T-cell (primary cell): ENCODE measurements around the gene KAT7. TPM values are rescaled to one million over a fixed set of nuclear protein-coding genes. Genes with fewer than 3 reads are reported as not detected.
A peak's percentile ranks its signal among the peaks of the same experiment; 100 is the strongest.

Experiments
- ATAC-seq, 4 experiments: fragments of 200-7000 bp in 3 of 4; fragments of 150-1000 bp in 1 of 4; cut with Tn5 transposase; replicated peaks in 1 of 4; 1 replicate in 3 of 4; 2 replicates in 1 of 4; pipeline ENCODE4 v1.10.0; 2021; ENCODE audit warnings: moderate library complexity in 3 of 4, mild to moderate bottlenecking in 2 of 4, moderate number of reproducible peaks in 1 of 4
- CTCF ChIA-PET, 2 donors: fragments of 300-600 bp; sonication (Branson Sonifier 250); formaldehyde crosslinking; loops; one replicate each; lab custom pipeline; 2022; ENCODE audit warnings: antibody characterized with exemption in 2 of 2; lab: Charles Lee
- POLR2A ChIA-PET, 2 donors: fragments of 300-600 bp; sonication (Branson Sonifier 250); formaldehyde crosslinking; loops; one replicate each; lab custom pipeline; 2022; ENCODE audit warnings: antibody characterized with exemption in 2 of 2; lab: Charles Lee
- DNase-seq, 35 experiments: peaks; one replicate each; pipeline versions ENCODE4 v3.0.0 to v3.0.0-alpha.2; 2013 to 2023
- H3K27ac ChIP-seq: one replicate; pipeline ENCODE4 v1.5.1; 2013; ENCODE audit warnings: low read length
- H3K27me3 ChIP-seq, 2 experiments: replicated peaks in 1 of 2; 1 replicate in 1 of 2; 2 replicates in 1 of 2; pipeline versions ENCODE4 v1.6.1 to v1.7.0; 2013; ENCODE audit warnings: low read length in 1 of 2, mixed read lengths in 1 of 2; ENCODE audit not compliant: control insufficient read depth in 2 of 2, insufficient read depth in 2 of 2; ENCODE audit errors: extremely low read depth in 1 of 2
- H3K36me3 ChIP-seq, 2 donors: 1 replicate in 1 of 2; 2 replicates in 1 of 2; pipeline versions ENCODE4 v1.6.1 to v1.7.0; 2013; ENCODE audit warnings: low read length in 1 of 2; ENCODE audit not compliant: control insufficient read depth in 2 of 2, insufficient read depth in 1 of 2; ENCODE audit errors: extremely low read depth in 1 of 2
- H3K4me1 ChIP-seq, 2 experiments: 1 replicate in 1 of 2; 2 replicates in 1 of 2; pipeline versions ENCODE4 v1.6.1 to v1.7.0; 2013; ENCODE audit warnings: low read length in 2 of 2, mixed read lengths in 1 of 2; ENCODE audit not compliant: insufficient read depth in 2 of 2, control insufficient read depth in 1 of 2; ENCODE audit errors: extremely low read depth in 1 of 2
- H3K4me3 ChIP-seq, 2 donors: 1 replicate in 1 of 2; 2 replicates in 1 of 2; pipeline versions ENCODE4 v1.5.1 to v1.7.0; 2013; ENCODE audit warnings: mild to moderate bottlenecking in 2 of 2, low read length in 1 of 2, moderate library complexity in 1 of 2; ENCODE audit not compliant: control insufficient read depth in 1 of 2; ENCODE audit errors: extremely low read depth in 1 of 2
- H3K9me3 ChIP-seq: 2 replicates; pipeline ENCODE4 v1.7.0; 2013
- H3K27ac Mint-ChIP-seq, 2 donors: one replicate each; pipeline ENCODE4 v1.8.0; 2020 to 2021; ENCODE audit warnings: mild to moderate bottlenecking in 2 of 2, mixed read lengths in 2 of 2
- H3K27me3 Mint-ChIP-seq, 2 donors: one replicate each; pipeline ENCODE4 v1.8.0; 2021 to 2022; ENCODE audit warnings: mixed read lengths in 2 of 2
- H3K36me3 Mint-ChIP-seq: one replicate; pipeline ENCODE4 v1.8.0; 2021; ENCODE audit warnings: mixed read lengths
- H3K4me1 Mint-ChIP-seq, 3 donors: one replicate each; pipeline ENCODE4 v1.8.0; 2020 to 2022; ENCODE audit warnings: mixed read lengths in 3 of 3, mild to moderate bottlenecking in 1 of 3
- H3K4me3 Mint-ChIP-seq, 3 donors: one replicate each; pipeline ENCODE4 v1.8.0; 2020 to 2022; ENCODE audit warnings: mild to moderate bottlenecking in 3 of 3, mixed read lengths in 3 of 3, moderate library complexity in 3 of 3
- H3K9me3 Mint-ChIP-seq, 3 donors: one replicate each; pipeline ENCODE4 v1.8.0; 2020 to 2022; ENCODE audit warnings: mixed read lengths in 3 of 3
- WGBS: methylation state at CpG from one replicate; pipeline ENCODE4 v1.1.5; 2013; ENCODE audit warnings: missing lambda C conversion rate; ENCODE audit not compliant: insufficient coverage; 5-methylcytosine and 5-hydroxymethylcytosine counted together
- total RNA-seq, 35 experiments: library from RNA in 6 of 35; stranded (reverse) in 6 of 35; fragments of 120-200 nt in 1 of 35; gene quantifications; one replicate each; pipeline versions ENCODE4 v1.2.1 to v1.2.4 and lab custom pipeline; 2013 to 2026

The KAT7 gene
- total RNA-seq, 5 donors from 2014 or later (not counting 1 experiment from before 2014, with no cell fraction given), result 96.8 to 197 (median 99.7) TPM

DNA sequence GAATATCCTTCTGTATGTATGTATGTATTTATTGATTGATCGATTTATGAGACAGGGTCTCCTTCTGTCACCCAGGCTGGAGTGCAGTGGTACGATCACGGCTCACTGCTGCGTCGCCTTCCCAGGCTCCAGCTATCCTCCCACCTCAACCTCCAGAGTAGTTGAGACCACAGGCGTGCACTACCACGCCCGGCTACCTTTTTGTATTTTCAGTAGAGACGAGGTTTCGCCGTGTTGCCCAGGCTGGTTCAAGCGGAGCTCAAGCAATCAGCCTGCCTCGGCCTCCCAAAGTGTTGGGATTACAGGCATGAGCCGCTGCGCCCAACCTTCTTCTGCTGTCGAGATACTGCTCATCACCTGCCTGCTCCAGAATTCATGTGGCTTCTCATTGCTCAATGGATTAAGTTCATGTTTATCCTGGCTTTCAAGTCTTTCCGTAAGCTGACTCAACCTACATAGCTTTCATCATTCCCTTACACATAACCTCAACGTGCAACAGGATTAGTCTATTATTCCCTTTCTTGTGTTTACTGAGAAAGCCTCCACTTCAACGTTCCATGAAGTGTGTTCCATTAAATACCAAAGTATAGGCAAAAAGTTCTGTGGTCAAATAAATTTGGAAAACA, 45.8 kb downstream of the KAT7 start:
- POLR2A ChIA-PET, result interaction anchor here in 1 of 2 donors (0.5 kb wide), 1 partner anchor 873 kb away, joined by 8 read pairs; no protein-coding TSS in a partner anchor
- H3K9me3 Mint-ChIP-seq, result no peaks in the 10 kb centered on the region
- 98% methylated on average over 16 of the region's 19 CpGs for WGBS
- H3K27ac ChIP-seq, result no peak overlapping the region
- peaks cover 0 to 11% (median 7%) of the 10 kb centered on the region in 3 donors for H3K4me1 Mint-ChIP-seq
- no peaks in the 10 kb centered on the region for H3K27me3 ChIP-seq
- no peaks in the 10 kb centered on the region for H3K4me1 ChIP-seq
- no peak overlapping the region for H3K4me3 ChIP-seq
- no peak for DNase-seq
- peaks cover 8 to 57% of the 10 kb centered on the region in 2 donors for H3K36me3 ChIP-seq
- no peak for ATAC-seq
- H3K27ac Mint-ChIP-seq, result no peak overlapping the region
- H3K27me3 Mint-ChIP-seq, result no peaks in the 10 kb centered on the region
- H3K36me3 Mint-ChIP-seq, result peaks cover 46% of the 10 kb centered on the region
- H3K9me3 ChIP-seq, result no peaks in the 10 kb centered on the region
- no peak overlapping the region for H3K4me3 Mint-ChIP-seq
- CTCF ChIA-PET, result no interaction called here

DNA sequence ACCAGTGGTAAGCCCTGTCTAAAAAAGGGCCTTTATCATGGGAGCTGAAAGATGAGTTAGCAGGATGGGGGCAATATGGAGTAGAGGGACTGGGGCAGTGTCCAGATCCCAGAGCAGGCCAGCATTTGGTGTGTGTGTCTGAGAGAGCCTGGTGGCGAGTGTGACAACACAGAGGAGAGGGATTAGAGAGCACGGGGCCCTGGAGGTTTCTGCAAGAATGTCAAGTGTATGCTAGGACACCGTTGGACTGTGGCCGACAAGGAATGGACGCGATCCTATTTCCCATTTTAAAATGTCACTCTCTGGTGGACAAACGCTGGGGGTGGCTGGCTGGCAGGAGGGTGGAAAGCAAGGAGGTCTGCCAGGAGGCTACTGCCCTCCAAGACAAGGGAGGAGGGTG, 47.0 kb downstream of the KAT7 start:
- DNase-seq (no peak), ATAC-seq (no peak)
- peaks cover 5 to 48% of the 10 kb centered on the region in 2 donors for H3K36me3 ChIP-seq
- H3K4me1 ChIP-seq, result no peaks in the 10 kb centered on the region
- Mint-ChIP-seq H3K4me1 (peaks cover 0 to 11% (median 7%) of the 10 kb centered on the region in 3 donors), H3K36me3 (peaks cover 42% of the 10 kb centered on the region), H3K27ac (peak overlapping the region; percentile 46 to 52), H3K4me3 (no peak overlapping the region), H3K27me3 (no peaks in the 10 kb centered on the region), H3K9me3 (no peaks in the 10 kb centered on the region)
- H3K9me3 ChIP-seq, result no peaks in the 10 kb centered on the region
- no peaks in the 10 kb centered on the region for H3K27me3 ChIP-seq
- WGBS, result 100% methylated on average over 6 of the region's 7 CpGs
- no peak overlapping the region for H3K4me3 ChIP-seq
- ChIA-PET CTCF (no interaction called here), POLR2A (no interaction called here)
- H3K27ac ChIP-seq, result no peak overlapping the region

DNA sequence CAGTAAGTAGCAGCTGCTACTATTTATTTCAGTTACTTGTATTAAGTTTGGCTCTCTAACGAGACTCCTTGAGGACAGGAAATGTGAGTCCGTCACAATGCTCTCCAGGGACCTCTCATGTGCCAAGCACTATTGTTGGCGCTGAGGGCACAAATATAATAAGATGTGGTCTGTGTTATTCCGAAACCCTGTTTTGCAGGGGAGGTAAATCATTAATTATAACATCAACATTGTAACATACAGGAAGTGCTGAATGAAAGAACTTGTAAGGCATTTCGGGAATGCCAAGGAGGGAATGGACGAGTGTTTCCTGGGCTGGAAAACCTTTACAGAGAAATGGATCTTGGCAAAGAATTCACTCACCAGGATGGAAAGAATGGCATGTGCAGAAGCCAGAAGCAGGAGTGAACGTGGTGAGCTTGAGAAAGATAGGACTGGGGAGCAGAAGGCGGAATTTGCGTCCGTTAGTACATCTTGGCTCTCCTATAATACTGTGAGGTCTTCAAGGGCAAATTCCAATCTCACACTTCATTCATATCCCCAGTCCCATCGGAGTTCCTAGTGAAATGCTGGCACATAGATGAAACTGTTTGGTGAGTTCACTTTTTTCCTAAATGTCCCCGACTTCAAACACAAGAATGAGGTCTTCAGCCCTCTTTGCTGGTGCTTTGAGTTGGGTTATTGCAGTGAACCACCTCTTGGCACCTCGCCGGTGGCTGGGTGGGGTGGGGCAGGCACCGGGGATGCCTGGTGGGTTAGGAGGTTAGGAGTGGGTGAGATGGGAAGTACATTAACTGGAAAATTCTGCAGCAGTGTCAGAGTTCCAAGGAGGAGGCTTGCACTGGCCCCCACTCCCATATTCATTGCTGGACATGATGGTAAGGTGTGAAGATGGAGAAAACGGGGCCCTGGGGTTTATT, 47.9 kb downstream of the KAT7 start:
- CTCF ChIA-PET, result no interaction called here
- peaks cover 0 to 11% (median 7%) of the 10 kb centered on the region in 3 donors for H3K4me1 Mint-ChIP-seq
- H3K36me3 Mint-ChIP-seq, result peaks cover 39% of the 10 kb centered on the region

DNA sequence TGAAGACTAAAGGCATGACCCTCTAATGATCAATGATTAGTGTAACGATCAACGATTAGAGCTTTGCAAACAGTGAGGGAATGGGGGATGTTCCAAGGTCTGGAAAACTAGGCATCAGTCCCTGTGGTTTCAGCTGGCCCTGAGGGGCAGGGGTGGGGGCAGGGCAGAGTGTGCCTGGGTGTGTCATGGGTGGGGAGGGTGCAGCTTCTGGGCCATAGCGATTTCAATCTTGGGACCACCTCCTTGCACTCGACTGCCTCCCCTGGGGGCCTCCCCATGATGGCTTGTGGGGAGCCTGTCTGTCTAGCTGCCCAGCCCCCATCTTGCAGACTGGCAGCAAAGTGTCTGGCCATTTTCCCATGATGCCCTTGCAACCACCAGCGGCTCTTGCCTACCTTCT, 51.0 kb downstream of the KAT7 start:
- H3K9me3 Mint-ChIP-seq, result no peaks in the 10 kb centered on the region
- peaks cover 0 to 21% of the 10 kb centered on the region in 2 donors for H3K36me3 ChIP-seq
- peaks cover 0 to 16% (median 11%) of the 10 kb centered on the region in 3 donors for H3K4me1 Mint-ChIP-seq
- H3K36me3 Mint-ChIP-seq, result peaks cover 23% of the 10 kb centered on the region
- ChIA-PET CTCF (no interaction called here), POLR2A (no interaction called here)
- H3K27ac ChIP-seq, result no peak overlapping the region
- H3K27me3 Mint-ChIP-seq, result no peaks in the 10 kb centered on the region
- H3K27me3 ChIP-seq, result no peaks in the 10 kb centered on the region
- no peak overlapping the region for H3K27ac Mint-ChIP-seq
- no peaks in the 10 kb centered on the region for H3K9me3 ChIP-seq
- H3K4me3 ChIP-seq, result no peak overlapping the region
- WGBS, result 100% methylated on average over 5 of the region's 5 CpGs
- DNase-seq (no peak), ATAC-seq (no peak)
- H3K4me3 Mint-ChIP-seq, result no peak overlapping the region
- H3K4me1 ChIP-seq, result peaks cover 0 to 4% of the 10 kb centered on the region in 2 experiments

More for the DNA sequence above, 47.9 kb downstream of the KAT7 start:
- H3K4me3 ChIP-seq, result no peak overlapping the region
- DNase-seq (no peak), ATAC-seq (no peak)
- Mint-ChIP-seq H3K27me3 (no peaks in the 10 kb centered on the region), H3K4me3 (no peak overlapping the region), H3K9me3 (no peaks in the 10 kb centered on the region), H3K27ac (peak overlapping the region in 1 of 2 donors; percentile 25)
- WGBS, result 93% methylated on average over 7 of the region's 16 CpGs
- no peaks in the 10 kb centered on the region for H3K27me3 ChIP-seq
- H3K36me3 ChIP-seq, result peaks cover 0 to 40% of the 10 kb centered on the region in 2 donors
- no peaks in the 10 kb centered on the region for H3K9me3 ChIP-seq
- H3K4me1 ChIP-seq, result no peaks in the 10 kb centered on the region
- POLR2A ChIA-PET, result no interaction called here
- H3K27ac ChIP-seq, result no peak overlapping the region

GRCh38 chr17:49841548-49841947, 53.1 kb downstream of the KAT7 start:
- ATAC-seq (no peak), DNase-seq (no peak)
- Histone ChIP-seq H3K4me1 (peaks cover 0 to 13% of the 10 kb centered on the region in 2 experiments), H3K27ac (no peak overlapping the region), H3K4me3 (no peak overlapping the region), H3K27me3 (no peaks in the 10 kb centered on the region), H3K36me3 (peaks cover 0 to 22% of the 10 kb centered on the region in 2 donors), H3K9me3 (no peaks in the 10 kb centered on the region)
- Mint-ChIP-seq H3K9me3 (no peaks in the 10 kb centered on the region), H3K27me3 (no peaks in the 10 kb centered on the region), H3K4me1 (peaks cover 8 to 16% (median 12%) of the 10 kb centered on the region in 3 donors), H3K27ac (no peak overlapping the region), H3K36me3 (peaks cover 11% of the 10 kb centered on the region), H3K4me3 (no peak overlapping the region)
- WGBS, result no CpG with 5 or more reads among the region's 3 CpGs
- ChIA-PET CTCF (no interaction called here), POLR2A (no interaction called here)

DNA sequence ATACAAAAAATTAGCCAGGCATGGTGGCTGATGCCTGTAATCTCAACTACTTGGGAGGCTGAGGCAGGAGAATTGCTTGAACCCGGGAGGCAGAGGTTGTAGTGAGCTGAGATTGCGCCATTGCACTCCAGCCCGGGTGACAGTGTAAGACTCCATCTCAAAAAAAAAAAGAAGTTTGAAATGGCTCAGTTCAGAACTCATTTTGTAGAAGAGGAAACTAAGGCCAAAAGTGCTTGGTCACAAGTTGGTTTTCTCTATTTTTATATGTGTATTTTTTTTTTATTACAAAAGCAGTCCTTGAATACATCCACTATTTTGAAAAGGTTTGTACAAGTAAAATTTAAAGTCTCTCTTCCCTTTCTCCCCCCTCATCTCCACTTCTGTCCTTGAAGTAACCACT, 53.9 kb downstream of the KAT7 start:
- peaks cover 14% of the 10 kb centered on the region for H3K36me3 Mint-ChIP-seq
- H3K27me3 ChIP-seq, result no peaks in the 10 kb centered on the region
- H3K4me3 ChIP-seq, result no peak overlapping the region
- ChIA-PET POLR2A (no interaction called here), CTCF (no interaction called here)
- ATAC-seq (no peak), DNase-seq (no peak)
- H3K36me3 ChIP-seq, result peaks cover 0 to 21% of the 10 kb centered on the region in 2 donors
- no peaks in the 10 kb centered on the region for H3K9me3 Mint-ChIP-seq
- WGBS, result no CpG with 5 or more reads among the region's 3 CpGs
- peaks cover 0 to 13% of the 10 kb centered on the region in 2 experiments for H3K4me1 ChIP-seq
- no peaks in the 10 kb centered on the region for H3K27me3 Mint-ChIP-seq
- no peak overlapping the region for H3K27ac Mint-ChIP-seq
- H3K4me3 Mint-ChIP-seq, result no peak overlapping the region
- no peaks in the 10 kb centered on the region for H3K9me3 ChIP-seq
- no peak overlapping the region for H3K27ac ChIP-seq
- H3K4me1 Mint-ChIP-seq, result peaks cover 8 to 16% (median 12%) of the 10 kb centered on the region in 3 donors
